Measurements from ENCODE around the gene MIS18A.
"Not testable (repeated sequence)": the region's sequence is repeated elsewhere in the genome, so short reads cannot be mapped to it uniquely, and the experiment has no call there.

Gene MIS18A

DNA sequence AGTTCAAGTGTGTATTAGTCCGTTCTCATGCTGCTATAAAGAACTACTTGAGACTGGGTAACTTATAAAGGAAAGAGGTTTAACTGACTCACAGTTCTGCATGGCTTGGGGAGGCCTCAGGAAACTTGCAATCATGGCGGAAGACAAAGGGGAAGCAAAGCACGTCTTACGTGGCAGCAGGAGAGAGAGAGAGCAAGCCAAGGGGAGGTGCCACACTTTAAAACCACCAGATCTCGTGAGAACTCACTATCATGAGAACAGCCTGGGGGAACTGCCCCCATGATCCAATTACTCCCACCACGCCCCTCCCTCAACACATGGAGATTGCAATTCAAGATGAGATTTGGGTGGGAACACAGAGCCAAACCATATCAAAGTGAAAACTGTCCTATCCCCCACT lies 4.1 kb upstream of the MIS18A start:
- in situ Hi-C loops (cut with MboI; ENCODE audit: low sequenced_read_pairs, unreplicated experiment): no loop called here
- TF ChIP-seq, protein P1, sequence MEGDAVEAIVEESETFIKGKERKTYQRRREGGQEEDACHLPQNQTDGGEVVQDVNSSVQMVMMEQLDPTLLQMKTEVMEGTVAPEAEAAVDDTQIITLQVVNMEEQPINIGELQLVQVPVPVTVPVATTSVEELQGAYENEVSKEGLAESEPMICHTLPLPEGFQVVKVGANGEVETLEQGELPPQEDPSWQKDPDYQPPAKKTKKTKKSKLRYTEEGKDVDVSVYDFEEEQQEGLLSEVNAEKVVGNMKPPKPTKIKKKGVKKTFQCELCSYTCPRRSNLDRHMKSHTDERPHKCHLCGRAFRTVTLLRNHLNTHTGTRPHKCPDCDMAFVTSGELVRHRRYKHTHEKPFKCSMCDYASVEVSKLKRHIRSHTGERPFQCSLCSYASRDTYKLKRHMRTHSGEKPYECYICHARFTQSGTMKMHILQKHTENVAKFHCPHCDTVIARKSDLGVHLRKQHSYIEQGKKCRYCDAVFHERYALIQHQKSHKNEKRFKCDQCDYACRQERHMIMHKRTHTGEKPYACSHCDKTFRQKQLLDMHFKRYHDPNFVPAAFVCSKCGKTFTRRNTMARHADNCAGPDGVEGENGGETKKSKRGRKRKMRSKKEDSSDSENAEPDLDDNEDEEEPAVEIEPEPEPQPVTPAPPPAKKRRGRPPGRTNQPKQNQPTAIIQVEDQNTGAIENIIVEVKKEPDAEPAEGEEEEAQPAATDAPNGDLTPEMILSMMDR (IDR thresholded peaks at IDR 0.05; ENCODE audit: borderline replicate concordance, control extremely low read depth, extremely low read depth, insufficient read depth, missing control alignments): no peak
- DNase-seq (ENCODE audit: low spot score): no peak

DNA sequence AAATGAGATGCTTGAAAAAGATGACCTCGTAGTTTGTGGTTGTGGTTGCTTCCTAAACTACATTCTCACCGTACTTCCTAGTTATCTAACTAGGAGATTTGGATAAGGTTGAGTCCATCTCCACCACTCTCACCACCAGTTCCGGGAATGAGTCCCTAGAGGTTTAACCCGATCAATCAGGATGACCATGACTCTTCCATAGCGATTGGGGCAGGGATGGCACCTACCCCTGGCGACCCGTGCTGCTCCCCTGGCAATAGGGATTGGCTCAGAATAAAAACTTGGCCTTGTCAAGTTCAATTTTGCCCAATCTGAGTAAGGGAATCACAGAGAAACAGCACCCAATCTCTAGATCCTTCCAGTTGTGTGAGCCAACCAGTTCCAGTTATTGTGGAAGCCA lies 2.7 kb upstream of the MIS18A start:
- in situ Hi-C loops (cut with MboI; ENCODE audit: low sequenced_read_pairs, unreplicated experiment): no loop called here
- TF ChIP-seq, protein P1 (IDR thresholded peaks at IDR 0.05; ENCODE audit: borderline replicate concordance, control extremely low read depth, extremely low read depth, insufficient read depth, missing control alignments): no peak
- DNase-seq (ENCODE audit: low spot score): no peak

DNA sequence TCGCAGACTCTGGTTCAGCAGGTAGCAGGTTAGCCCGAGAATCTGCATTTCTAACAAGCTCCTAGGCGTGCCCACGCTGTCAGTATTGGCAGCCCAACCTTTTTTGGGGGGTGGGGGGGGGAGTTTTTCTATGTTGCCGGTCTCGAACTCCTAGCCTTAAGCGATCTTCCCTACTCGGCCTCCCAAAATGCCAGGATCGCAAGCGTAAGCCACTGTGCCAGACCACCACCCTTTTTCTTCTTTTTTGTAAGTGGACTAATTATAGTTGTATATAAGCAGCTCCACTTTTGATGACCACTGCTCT lies 480 bp upstream of the MIS18A start:
- TF ChIP-seq, protein P1 (IDR thresholded peaks at IDR 0.05; ENCODE audit: borderline replicate concordance, control extremely low read depth, extremely low read depth, insufficient read depth, missing control alignments): no peak
- in situ Hi-C loops (cut with MboI; ENCODE audit: low sequenced_read_pairs, unreplicated experiment): no loop called here
- DNase-seq (ENCODE audit: low spot score): no peak

DNA sequence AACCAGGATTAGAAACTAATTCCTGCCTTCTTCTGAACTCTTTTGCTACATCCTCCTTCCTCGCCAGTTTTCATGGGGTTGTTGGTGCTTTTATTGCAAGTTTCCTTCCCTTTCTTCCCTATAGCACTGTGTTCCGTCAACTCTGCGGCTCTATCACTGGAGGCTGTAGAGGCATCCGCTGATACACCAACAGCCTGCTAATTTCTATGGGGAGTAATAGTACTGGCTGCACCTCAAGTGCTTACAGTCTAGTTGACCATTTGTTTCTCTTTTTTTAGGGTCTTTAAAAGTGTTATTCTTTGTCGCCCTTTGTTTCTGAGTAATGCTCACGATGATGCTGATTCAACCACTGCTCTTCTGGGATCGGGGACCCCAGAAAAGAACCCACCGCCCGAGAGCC lies 746 bp downstream of the MIS18A start:
- TF ChIP-seq, protein P1 (IDR thresholded peaks at IDR 0.05; ENCODE audit: borderline replicate concordance, control extremely low read depth, extremely low read depth, insufficient read depth, missing control alignments): no peak
- DNase-seq (ENCODE audit: low spot score): no peak
- in situ Hi-C loops (cut with MboI; ENCODE audit: low sequenced_read_pairs, unreplicated experiment): no loop called here

DNA sequence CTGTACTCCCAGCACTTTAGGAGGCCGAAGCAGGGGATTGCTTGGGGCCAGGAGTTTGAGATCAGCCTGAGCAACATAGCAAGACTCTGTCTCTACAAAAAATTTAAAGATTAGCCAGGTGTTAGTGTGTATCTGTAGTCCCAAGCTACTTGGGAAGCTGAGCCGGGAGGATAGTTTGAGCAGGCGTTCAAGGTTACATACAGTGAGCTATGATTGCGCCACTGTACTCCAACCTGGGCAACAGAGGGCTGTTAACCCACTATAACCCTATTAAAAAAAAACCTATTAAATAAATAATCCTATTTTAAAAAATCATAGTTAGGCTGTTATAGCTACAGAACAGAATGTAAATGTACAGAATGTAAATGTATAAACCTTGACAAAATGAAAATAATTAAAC lies 2.2 kb downstream of the MIS18A start:
- in situ Hi-C loops (cut with MboI; ENCODE audit: low sequenced_read_pairs, unreplicated experiment): no loop called here
- TF ChIP-seq, protein P1 (IDR thresholded peaks at IDR 0.05; ENCODE audit: borderline replicate concordance, control extremely low read depth, extremely low read depth, insufficient read depth, missing control alignments): no peak

DNA sequence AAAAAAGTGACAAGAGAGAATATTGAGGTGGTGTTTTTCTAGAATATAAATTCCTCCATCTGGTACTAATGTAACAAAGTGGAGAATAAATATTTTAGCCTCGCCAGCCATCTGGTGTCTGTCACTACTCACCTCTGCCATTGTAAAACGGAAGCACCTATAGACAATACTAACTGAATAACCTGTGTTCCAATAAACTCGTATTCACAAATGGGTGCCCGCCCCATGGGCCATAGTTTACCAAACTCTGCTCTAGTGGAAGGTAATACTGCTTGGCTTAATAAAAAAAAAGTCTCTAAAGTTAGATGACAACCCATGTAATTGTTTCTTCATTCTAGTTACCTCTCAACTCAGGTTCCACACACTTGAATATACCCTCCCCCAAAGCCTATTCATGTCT lies 8.1 kb downstream of the MIS18A start:
- TF ChIP-seq, protein P1 (IDR thresholded peaks at IDR 0.05; ENCODE audit: borderline replicate concordance, control extremely low read depth, extremely low read depth, insufficient read depth, missing control alignments): no peak
- DNase-seq (ENCODE audit: low spot score): no peak
- in situ Hi-C loops (cut with MboI; ENCODE audit: low sequenced_read_pairs, unreplicated experiment): loop anchor here (25.0 kb wide), 1 partner anchor 483 kb away; no protein-coding TSS in a partner anchor

More for the DNA sequence above, 2.2 kb downstream of the MIS18A start:
- DNase-seq (ENCODE audit: low spot score): no peak

DNA sequence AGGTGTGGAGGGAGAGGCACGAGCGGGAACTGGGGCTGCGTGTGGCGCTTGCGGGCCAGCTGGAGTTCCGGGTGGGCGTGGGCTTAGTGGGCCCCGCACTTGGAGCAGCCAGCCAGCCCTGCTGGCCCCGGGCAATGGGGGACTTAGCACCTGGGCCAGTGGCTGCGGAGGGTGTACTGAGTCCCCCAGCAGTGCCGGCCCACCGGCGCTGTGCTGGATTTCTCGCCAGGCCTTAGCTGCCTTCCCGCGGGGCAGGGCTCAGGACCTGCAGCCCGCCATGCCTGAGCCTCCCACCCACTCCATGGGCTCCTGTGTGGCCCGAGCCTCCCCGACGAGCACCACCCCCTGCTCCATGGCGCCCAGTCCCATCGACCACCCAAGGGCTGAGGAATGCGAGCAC lies 13.5 kb downstream of the MIS18A start:
- in situ Hi-C loops (cut with MboI; ENCODE audit: low sequenced_read_pairs, unreplicated experiment): loop anchor here (25.0 kb wide), 1 partner anchor 478 kb away; no protein-coding TSS in a partner anchor
- not testable (repeated sequence) for DNase-seq (ENCODE audit: low spot score)

Measured in GM13976 (cell line).